Lower leg skin (tissue), 3 donors: ENCODE measurements around the gene TMCC1.

Source experiments
- CTCF ChIP-seq, 3 donors: fragments of 450-650 bp; IDR thresholded peaks; one replicate each; pipeline ENCODE4 v1.5.1; 2016; ENCODE audit warnings: antibody characterized with exemption in 3 of 3, mild to moderate bottlenecking in 3 of 3, moderate library complexity in 2 of 3
- POLR2A ChIP-seq, 2 donors: fragments of 450-650 bp; IDR thresholded peaks; one replicate each; pipeline ENCODE4 v1.6.1; 2016 to 2017; ENCODE audit warnings: antibody characterized with exemption in 2 of 2, mild to moderate bottlenecking in 1 of 2, moderate library complexity in 1 of 2

GRCh38 chr3:129738172-129738571 is 155.3 kb downstream of the TMCC1 start:
- TF ChIP-seq POLR2A (IDR thresholded peaks at IDR 0.05) (no peak), CTCF (IDR thresholded peaks at IDR 0.05) (no peak)
